Gastroesophageal sphincter (tissue), 4 donors: ENCODE results near the gene CDC45. TPM values are rescaled to one million over a fixed set of nuclear protein-coding genes. Genes with fewer than 3 reads are reported as not detected.

ENCODE experiments used
- ATAC-seq: fragments of 150-250 bp; one replicate; pipeline ENCODE4 v1.9.1; 2016; ENCODE audit warnings: mild to moderate bottlenecking, moderate library complexity
- H3K27ac ChIP-seq, 4 donors: fragments of 200-600 bp; sonication (generic) in 3 of 4; 1 replicate in 3 of 4; 2 replicates in 1 of 4; pipeline ENCODE4 v1.5.1; 2016 to 2019
- H3K27me3 ChIP-seq: fragments of 200-600 bp; sonication (generic); one replicate; pipeline ENCODE4 v1.5.1; 2019
- H3K36me3 ChIP-seq, 2 donors: fragments of 200-600 bp; sonication (generic); one replicate each; pipeline ENCODE4 v1.5.1; 2019; ENCODE audit warnings: control low read depth in 1 of 2
- H3K4me1 ChIP-seq, 3 donors: fragments of 200-600 bp; sonication (generic); 1 replicate in 2 of 3; 2 replicates in 1 of 3; pipeline ENCODE4 v1.5.1; 2016 to 2019; ENCODE audit warnings: control low read depth in 2 of 3
- H3K4me3 ChIP-seq, 2 donors: fragments of 200-600 bp; sonication (generic); one replicate each; pipeline ENCODE4 v1.5.1; 2019; ENCODE audit warnings: mild to moderate bottlenecking in 1 of 2, moderate library complexity in 1 of 2
- H3K9me3 ChIP-seq, 3 donors: fragments of 200-600 bp; sonication (generic); one replicate each; pipeline ENCODE4 v1.5.1; 2017 to 2019; ENCODE audit warnings: control low read depth in 2 of 3
- EP300 ChIP-seq: sonication (generic); formaldehyde crosslinking; IDR thresholded peaks from one replicate; pipeline ENCODE4 v1.6.1; 2017; ENCODE audit warnings: antibody characterized with exemption, mild to moderate bottlenecking
- POLR2A ChIP-seq, 2 donors: fragments of 450-650 bp; IDR thresholded peaks; one replicate each; pipeline ENCODE4 v1.6.1; 2017; ENCODE audit warnings: antibody characterized with exemption in 2 of 2, mild to moderate bottlenecking in 2 of 2, moderate library complexity in 1 of 2
- POLR2AphosphoS5 ChIP-seq: sonication (generic); formaldehyde crosslinking; IDR thresholded peaks from one replicate; pipeline ENCODE4 v1.6.1; 2017; ENCODE audit warnings: antibody characterized with exemption
- WGBS, 2 donors: methylation state at CpG; one replicate each; pipeline ENCODE4 v1.1.5; 2018; ENCODE audit warnings: low coverage in 1 of 2; 5-methylcytosine and 5-hydroxymethylcytosine counted together
- total RNA-seq, 4 donors: library from RNA; depleted of rRNA; stranded (reverse); fragments of >200 nt; gene quantifications; one replicate each; pipeline ENCODE4 v1.1.0, GENCODE V29; 2016
- TF ChIP-seq, protein P1 (sequence below), 4 experiments: fragments of 200-600 bp in 2 of 4; fragments of 450-650 bp in 2 of 4; sonication (generic) in 1 of 4; IDR thresholded peaks; one replicate each; pipeline ENCODE4 v1.5.1; 2017 to 2019; ENCODE audit warnings: antibody characterized with exemption in 4 of 4, mild to moderate bottlenecking in 2 of 4, moderate library complexity in 2 of 4

The CDC45 gene
- total RNA-seq, 4 donors from 2014 or later, result 2.1 TPM; not detected in 3

DNA sequence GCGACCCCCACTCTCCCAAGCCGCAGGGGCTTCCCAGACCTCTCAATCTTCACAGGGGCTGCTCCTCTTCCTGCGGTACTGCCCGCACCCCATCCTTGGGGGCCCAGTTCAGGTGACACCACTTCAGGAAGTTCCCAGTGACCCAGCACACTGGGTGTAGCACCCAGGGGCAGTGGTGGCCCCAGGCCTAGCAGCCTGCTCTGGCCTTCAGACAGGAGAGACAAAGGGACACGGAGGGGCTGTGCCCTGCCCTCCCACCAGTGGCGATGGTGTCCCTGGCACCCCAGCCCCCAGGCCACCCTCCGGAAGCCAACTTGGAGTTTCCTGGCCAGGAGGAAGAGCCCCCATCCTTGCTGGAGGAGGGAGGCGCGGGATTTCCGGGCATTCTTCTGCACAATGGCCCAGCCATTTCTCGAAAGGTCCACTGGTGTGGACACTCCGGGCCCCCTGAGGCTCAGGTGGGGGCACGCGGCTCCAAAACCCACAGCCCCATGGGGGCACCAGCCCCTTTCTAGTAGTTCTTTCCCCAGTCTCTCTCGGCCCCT is 45.5 kb downstream of the CDC45 start:
- Histone ChIP-seq H3K9me3 (no peaks in the 10 kb centered on the region), H3K27ac (peak overlapping the region in 3 of 4 donors; percentile 71 to 77 (median 72)), H3K4me3 (peak overlapping the region in 1 of 2 donors; percentile 48), H3K36me3 (no peaks in the 10 kb centered on the region), H3K27me3 (peaks cover 78% of the 10 kb centered on the region), H3K4me1 (peaks cover 0 to 22% (median 0%) of the 10 kb centered on the region in 3 donors)
- ATAC-seq, result no peak
- 80 to 85% methylated on average over 4 of the region's 15 CpGs for WGBS, 2 donors
- no peak for TF ChIP-seq POLR2AphosphoS5
- no peak for TF ChIP-seq POLR2A (IDR thresholded peaks at IDR 0.05)
- TF ChIP-seq EP300, result no peak
- TF ChIP-seq, protein P1, sequence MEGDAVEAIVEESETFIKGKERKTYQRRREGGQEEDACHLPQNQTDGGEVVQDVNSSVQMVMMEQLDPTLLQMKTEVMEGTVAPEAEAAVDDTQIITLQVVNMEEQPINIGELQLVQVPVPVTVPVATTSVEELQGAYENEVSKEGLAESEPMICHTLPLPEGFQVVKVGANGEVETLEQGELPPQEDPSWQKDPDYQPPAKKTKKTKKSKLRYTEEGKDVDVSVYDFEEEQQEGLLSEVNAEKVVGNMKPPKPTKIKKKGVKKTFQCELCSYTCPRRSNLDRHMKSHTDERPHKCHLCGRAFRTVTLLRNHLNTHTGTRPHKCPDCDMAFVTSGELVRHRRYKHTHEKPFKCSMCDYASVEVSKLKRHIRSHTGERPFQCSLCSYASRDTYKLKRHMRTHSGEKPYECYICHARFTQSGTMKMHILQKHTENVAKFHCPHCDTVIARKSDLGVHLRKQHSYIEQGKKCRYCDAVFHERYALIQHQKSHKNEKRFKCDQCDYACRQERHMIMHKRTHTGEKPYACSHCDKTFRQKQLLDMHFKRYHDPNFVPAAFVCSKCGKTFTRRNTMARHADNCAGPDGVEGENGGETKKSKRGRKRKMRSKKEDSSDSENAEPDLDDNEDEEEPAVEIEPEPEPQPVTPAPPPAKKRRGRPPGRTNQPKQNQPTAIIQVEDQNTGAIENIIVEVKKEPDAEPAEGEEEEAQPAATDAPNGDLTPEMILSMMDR (IDR thresholded peaks at IDR 0.05), result no peak

- H3K36me3 ChIP-seq, result no peaks in the 10 kb centered on the region
- peaks cover 0 to 22% (median 0%) of the 10 kb centered on the region in 3 donors for H3K4me1 ChIP-seq
- WGBS, 2 donors, result 36 to 88% methylated on average over 1 to 3 of the region's 3 CpGs
- no peak for TF ChIP-seq POLR2AphosphoS5
- TF ChIP-seq POLR2A (IDR thresholded peaks at IDR 0.05), result no peak
- TF ChIP-seq, protein P1 (IDR thresholded peaks at IDR 0.05), result no peak
- no peak for TF ChIP-seq EP300
- peaks cover 81% of the 10 kb centered on the region for H3K27me3 ChIP-seq
- no peak for ATAC-seq
- no peak overlapping the region for H3K4me3 ChIP-seq
- H3K9me3 ChIP-seq, result no peaks in the 10 kb centered on the region
- peak overlapping the region in 3 of 4 donors; percentile 71 to 77 (median 72) for H3K27ac ChIP-seq
Measured at GRCh38 chr22:19525666-19526065, 45.9 kb downstream of the CDC45 start.

DNA sequence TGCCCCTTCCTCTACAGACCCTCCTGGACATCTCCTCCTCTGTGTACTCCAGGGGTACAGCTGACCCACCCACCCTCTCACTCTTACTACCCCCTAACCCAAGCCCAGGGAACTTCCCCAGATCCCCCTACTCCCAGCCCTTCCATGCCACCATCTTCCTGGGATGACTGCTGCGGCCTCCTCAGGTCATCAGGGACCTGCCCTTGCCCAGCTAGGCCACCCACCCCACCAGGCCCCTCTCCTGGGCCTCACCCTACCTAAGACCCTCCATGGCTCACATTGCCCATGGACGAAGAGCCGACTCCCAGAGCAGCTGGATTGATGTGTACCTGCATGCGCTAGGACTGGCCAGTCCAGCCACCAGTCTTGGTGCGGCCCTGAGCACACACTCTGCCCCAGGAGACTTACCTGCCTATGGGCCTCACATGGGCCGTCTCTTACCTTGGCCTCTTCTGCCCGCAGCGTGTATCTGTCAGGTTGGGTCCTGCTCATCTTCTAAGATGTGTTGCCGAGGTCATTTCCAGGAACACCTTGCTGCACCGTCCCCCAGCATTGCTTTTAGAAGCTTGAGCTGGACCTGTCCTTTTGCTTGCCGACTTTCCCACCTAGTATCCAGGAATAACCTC is 46.5 kb downstream of the CDC45 start:
- peaks cover 86% of the 10 kb centered on the region for H3K27me3 ChIP-seq

GRCh38 chr22:19526702-19527111 is 47.0 kb downstream of the CDC45 start:
- no peaks in the 10 kb centered on the region for H3K9me3 ChIP-seq
- H3K36me3 ChIP-seq, result no peaks in the 10 kb centered on the region
- 100% methylated on average over 1 of the region's 7 CpGs; no CpG with 5 or more reads in 1 of the 2 donors for WGBS, 2 donors
- no peak for ATAC-seq
- peaks cover 0 to 22% (median 0%) of the 10 kb centered on the region in 3 donors for H3K4me1 ChIP-seq
- H3K27ac ChIP-seq, result no peak overlapping the region
- TF ChIP-seq POLR2A (IDR thresholded peaks at IDR 0.05), result no peak
- TF ChIP-seq, protein P1 (IDR thresholded peaks at IDR 0.05), result no peak
- TF ChIP-seq POLR2AphosphoS5, result no peak
- TF ChIP-seq EP300, result no peak
- peaks cover 84% of the 10 kb centered on the region for H3K27me3 ChIP-seq
- H3K4me3 ChIP-seq, result no peak overlapping the region

More for the DNA sequence above, 46.5 kb downstream of the CDC45 start:
- WGBS, 2 donors, result 77 to 90% methylated on average over 5 to 6 of the region's 11 CpGs
- Histone ChIP-seq H3K4me1 (peaks cover 0 to 22% (median 0%) of the 10 kb centered on the region in 3 donors), H3K4me3 (no peak overlapping the region), H3K9me3 (no peaks in the 10 kb centered on the region), H3K27ac (peak overlapping the region in 2 of 4 donors; percentile 71 to 77), H3K36me3 (no peaks in the 10 kb centered on the region)
- TF ChIP-seq, protein P1 (IDR thresholded peaks at IDR 0.05), result no peak
- TF ChIP-seq EP300, result no peak
- no peak for TF ChIP-seq POLR2A (IDR thresholded peaks at IDR 0.05)
- no peak for TF ChIP-seq POLR2AphosphoS5
- ATAC-seq, result no peak

DNA sequence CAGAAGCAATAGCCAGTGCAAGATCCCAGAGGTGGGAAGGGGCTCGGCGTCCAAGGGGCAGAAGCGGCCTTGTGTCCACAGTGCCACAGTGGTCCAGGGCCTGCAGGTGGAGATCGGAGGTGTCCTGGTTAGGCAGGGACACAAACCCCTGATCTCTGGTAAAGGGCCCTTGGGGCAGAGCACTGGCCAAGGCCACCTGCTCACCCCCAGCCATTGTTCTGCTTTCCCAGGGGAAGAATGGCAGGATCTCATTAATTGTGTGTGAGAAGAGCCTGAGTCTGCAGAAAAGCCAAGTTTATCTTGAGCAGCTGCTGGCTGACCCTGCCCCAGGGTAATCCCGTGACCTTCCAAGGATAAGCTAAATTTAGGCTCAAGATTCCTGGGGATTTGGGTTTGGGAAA is 47.6 kb downstream of the CDC45 start:
- ATAC-seq, result no peak
- no peaks in the 10 kb centered on the region for H3K36me3 ChIP-seq
- no peak for TF ChIP-seq EP300
- TF ChIP-seq POLR2AphosphoS5, result no peak
- TF ChIP-seq, protein P1 (IDR thresholded peaks at IDR 0.05), result no peak
- TF ChIP-seq POLR2A (IDR thresholded peaks at IDR 0.05), result no peak
- H3K4me3 ChIP-seq, result no peak overlapping the region
- H3K4me1 ChIP-seq, result peaks cover 0 to 22% (median 0%) of the 10 kb centered on the region in 3 donors
- H3K9me3 ChIP-seq, result no peaks in the 10 kb centered on the region
- no peak overlapping the region for H3K27ac ChIP-seq
- peaks cover 78% of the 10 kb centered on the region for H3K27me3 ChIP-seq
- 56 to 100% methylated on average over 1 to 3 of the region's 5 CpGs for WGBS, 2 donors
